Stimulated activated CD8-positive, alpha-beta memory T cell treated with anti-CD3 and anti-CD28 coated beads, Interleukin-15, amount 100 ng/mL, for 24 hours (primary cell): ENCODE results near the gene AWAT2.

ENCODE experiments used
- DNase-seq: peaks from one replicate; pipeline ENCODE4 v3.0.0-alpha.2; 2020; ENCODE audit warnings: low read depth

The AWAT2 gene

DNA sequence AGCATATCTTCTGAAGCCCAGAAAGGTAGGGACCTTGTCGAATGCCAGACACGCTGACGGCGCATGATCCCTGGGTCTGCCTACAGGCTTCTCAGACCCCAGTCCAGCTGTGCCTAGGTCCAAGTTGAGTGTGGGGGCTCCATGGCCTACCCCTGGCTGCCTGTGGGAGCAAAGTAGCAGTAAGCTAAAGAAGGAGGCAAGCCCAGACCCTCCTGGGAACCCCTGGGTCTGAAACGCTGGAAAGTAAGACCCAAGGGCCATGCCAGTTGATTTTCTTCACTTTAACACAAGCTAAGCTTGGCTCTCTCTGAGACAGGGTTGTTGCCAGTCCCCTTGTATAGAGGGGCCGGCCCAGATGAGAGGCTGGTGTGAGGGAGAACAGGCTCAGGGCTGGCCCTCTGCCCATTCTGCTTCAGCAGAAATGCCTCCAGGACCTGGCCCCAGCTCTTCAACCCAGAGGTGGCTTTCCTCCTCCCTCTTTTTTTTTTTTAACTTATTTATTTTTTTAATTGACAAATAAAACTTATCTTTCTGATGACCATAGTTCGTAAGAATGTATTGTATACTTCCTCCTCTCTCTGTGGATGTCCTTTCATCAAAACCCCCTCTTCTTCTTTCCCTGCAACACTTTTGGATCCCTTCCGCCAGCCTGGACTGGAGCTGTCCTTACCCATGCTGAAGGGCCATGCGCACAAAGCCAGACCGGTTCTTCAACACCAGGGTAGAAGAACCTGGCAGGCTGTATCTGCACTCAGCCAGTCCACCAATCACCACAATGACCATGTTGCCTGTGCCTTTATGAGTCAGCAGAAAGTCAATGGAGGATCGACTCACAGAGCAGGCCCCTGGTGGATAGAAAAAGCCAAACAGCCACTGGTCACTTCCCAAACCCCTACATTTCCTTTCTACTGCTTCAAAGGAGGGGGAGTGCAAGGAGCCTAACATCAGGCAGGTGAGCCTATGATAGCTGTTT, 7.1 kb downstream of the AWAT2 start:
- DNase-seq, result no peak

- no peak for DNase-seq
These were observed 7.7 kb downstream of the AWAT2 start for GRCh38 chrX:70041993-70042392.

DNA sequence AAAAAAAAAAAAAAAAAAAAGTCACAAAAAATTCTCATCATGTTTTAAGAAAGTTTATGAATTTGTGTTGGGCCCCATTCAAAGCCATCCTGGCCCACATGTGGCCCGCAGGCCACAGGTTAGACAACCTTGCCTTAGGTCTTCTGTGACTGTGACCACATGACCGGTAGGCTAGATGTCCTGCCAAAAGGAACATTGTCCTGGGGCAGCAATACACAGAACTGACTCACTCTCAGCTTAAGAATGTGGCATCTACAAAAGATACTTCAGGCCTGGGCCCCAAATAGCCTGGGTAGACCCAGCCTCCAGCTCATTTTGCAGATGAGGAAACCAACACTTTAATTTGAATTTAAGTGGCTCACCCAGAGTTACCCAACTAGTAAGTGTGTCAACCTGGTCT, 10.0 kb downstream of the AWAT2 start:
- DNase-seq, result no peak

- no peak for DNase-seq
These were observed 10.8 kb downstream of the AWAT2 start for GRCh38 chrX:70038951-70039350.

- no peak for DNase-seq
These were observed 11.2 kb downstream of the AWAT2 start for GRCh38 chrX:70038515-70038914.

- no peak for DNase-seq
These were observed 15.1 kb downstream of the AWAT2 start for GRCh38 chrX:70034646-70035045.

GRCh38 chrX:70033348-70034051, 16.2 kb downstream of the AWAT2 start:
- DNase-seq, result no peak

DNA sequence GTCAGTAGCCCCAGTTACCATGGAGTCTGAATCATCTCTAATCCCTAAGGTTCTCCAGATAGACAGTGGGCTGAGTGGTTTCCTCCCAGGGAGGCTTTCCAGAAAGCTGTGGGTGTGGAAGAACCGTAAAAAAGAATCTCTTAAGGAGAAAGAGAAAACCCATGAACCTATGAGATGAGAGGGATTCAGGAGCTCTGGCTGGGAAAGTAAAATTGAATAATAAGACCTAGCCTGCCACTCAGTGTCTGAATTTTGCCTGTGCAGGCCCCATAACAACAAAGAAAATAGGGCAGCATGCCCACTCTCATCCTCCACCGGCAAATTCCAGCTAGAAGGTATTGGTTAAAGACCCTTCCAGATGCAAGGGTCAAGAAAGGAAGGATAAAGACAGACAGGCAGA, 16.9 kb downstream of the AWAT2 start:
- no peak for DNase-seq

DNA sequence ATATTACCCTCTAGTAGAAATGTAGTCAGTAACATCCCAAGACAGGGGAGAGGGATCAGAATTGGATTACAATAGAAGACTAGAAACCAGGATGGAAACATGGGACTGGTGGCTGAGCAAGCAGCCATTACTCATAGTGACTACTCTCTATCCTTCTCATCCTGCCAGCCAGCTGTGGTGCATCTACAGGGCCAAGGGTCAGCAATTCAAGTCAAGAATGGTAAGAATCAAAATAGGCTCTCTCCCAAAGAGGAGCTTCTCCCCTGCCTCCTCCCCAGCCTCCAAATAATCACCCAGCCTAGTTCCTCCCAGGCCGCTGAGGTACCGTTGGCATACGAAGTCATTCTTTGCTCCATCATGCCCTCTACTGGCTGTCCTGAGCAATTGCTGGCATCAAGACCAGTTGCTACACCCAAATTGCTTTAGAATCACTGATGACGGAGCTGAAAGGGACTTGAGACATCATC, 19.4 kb downstream of the AWAT2 start:
- DNase-seq, result no peak

GRCh38 chrX:70029863-70030262, 19.9 kb downstream of the AWAT2 start:
- DNase-seq, result no peak

DNA sequence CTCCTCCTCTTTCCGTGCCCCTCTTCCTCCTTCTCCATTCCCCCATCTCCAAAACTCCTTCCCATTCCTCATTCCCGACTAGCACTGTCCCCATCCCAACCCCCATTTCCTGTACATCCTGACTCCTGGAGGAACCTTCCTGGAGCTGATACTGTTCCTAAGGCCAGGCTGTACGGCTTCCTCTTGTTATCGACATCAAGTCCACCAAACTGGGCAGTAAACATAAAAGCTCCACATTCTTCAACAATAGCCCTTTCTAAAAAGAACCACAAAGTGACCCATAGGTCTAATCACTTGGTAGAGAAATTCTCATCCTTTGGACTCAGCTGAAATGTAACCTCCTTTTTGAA, 22.9 kb downstream of the AWAT2 start:
- no peak for DNase-seq

- no peak for DNase-seq
These were observed 23.5 kb downstream of the AWAT2 start for GRCh38 chrX:70026112-70026850.

- no peak for DNase-seq
These were observed 24.3 kb downstream of the AWAT2 start for GRCh38 chrX:70025464-70025863.

GRCh38 chrX:70022616-70023015, 27.1 kb downstream of the AWAT2 start:
- DNase-seq, result no peak

DNA sequence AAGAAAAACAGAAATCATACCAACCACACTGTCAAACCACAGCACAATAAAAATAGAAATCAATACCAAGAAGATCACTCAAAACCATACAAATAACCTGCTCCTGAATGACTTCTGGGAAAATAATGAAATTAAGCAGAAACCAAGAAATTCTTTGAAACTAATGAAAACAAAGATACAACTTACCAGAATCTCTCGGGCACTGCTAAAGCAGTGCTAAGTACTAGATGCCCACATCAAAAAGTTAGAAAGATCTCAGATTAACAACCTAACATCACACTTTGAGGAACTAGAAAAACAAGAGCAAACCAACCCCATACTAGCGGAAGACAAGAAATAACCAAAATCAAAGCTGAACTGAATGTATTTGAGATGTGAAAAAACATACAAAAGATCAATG, 33.2 kb downstream of the AWAT2 start:
- no peak for DNase-seq

DNA sequence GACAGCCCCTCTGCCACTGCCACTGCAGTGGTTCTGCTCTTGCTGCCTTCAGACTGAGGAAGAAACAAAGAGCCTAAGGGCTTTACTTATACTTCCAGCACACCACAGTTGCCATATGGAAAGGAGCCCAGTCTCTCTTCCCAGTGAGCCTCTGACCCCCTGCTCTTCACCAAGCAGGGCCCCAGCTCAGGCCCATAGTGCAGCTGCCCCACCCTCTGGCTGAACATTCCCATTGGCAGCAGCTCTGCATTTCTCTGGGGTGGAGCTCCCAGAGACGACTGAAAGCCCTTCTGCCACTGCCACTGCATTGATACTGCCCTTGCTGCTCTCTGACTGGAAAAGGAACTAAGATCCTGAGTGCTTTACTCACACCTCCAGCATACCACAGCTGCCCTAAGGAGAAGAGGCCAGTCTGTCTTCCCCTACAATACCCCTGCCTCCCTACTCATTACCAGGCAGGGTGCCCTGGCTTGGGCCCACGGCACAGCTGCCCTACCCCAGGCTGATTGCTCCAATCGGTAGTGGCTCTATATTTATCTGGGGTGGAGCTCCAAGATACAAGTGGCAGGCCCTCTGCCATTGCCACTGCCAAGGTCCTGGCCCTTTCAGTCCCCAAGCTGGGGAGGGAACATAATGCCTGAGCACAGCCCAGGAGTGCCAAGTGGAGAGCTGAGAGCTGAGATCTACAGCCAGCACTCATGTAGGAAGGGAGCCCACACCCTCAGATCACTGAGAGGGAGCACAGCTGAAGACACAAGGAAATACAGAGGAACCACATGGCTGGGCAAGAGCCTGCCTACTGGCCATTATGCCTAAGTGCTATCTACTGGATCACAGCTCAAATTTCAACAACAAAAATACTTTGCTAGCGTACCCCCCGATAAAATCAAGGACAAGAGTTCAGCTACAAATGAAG, 36.0 kb downstream of the AWAT2 start:
- DNase-seq, result no peak

- DNase-seq, result no peak
These were observed 37.0 kb downstream of the AWAT2 start for GRCh38 chrX:70012756-70013155.

DNA sequence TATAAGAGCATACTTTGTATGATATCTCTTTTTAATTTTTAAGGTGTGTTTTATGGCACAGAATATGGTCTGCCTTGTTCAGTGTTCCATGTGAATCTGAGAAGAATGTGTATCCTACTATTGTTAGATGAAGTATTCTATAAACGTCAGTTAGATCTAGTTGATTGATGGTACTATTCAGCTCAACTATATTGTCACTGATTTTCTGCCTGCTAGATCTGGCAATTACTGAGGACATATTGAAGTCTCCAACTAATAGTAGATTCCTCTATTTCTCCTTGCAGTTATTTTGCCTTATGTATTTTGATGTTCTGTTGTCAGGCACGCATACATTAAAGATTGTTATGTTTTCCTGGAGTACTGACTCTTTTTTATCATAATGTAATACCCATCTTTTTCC, 39.8 kb downstream of the AWAT2 start:
- DNase-seq, result no peak

DNA sequence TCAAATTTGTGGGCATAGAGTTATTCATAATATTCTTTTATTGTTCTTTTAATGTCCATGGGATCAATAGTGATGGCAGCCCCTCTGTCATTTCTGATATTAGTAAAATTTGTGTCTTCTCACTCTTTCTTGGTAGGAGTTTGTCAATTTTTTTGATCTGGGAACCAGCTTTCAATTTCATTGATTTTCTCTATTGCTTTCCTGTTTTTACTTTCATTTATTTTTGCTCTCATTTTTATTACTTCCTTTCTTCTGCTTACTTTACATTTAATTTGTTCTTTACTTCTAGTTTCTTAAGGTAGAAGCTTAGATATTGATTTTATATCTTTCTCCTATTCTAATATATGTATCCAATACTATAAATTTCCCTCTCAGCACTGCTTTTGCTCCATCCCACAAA, 40.7 kb downstream of the AWAT2 start:
- DNase-seq, result no peak

- no peak for DNase-seq
These were observed 41.8 kb downstream of the AWAT2 start for GRCh38 chrX:70007946-70008345.

DNA sequence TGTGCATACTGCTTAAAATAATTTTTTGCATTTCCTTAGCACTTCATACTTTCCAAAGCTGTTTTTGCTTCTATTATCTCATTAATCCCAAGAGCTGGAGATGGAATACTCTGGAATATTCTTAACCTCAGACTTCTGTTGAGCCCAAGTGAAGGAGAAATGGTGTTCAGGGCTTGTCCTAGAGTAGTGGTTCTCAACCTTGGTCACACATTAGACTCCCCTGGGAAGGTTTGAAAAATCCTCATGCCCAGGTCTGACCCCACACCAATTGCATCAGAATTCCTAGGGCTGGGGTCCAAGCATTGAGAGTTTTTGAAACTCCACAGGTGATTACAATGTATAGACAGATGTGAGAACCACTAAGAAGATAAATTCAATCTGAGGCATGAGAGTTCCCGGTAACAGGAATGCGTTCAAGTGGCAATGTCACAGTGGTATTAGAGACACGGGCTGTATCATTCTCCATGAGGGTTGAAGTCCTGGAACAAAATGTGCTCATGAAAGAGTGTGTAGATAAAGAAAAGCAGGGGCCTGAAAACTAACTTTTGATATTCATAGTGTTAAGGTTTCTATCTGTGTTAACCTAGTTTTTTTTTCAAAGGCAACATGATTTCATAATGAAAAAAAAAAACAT, 47.9 kb downstream of the AWAT2 start:
- no peak for DNase-seq
